Right atrium auricular region (tissue), 2 donors: ENCODE results near the gene PROCR. TPM values are rescaled to one million over a fixed set of nuclear protein-coding genes. Genes with fewer than 3 reads are reported as not detected.
A peak's percentile ranks its signal among the peaks of the same experiment; 100 is the strongest.
"Not testable (repeated sequence)": the region's sequence is repeated elsewhere in the genome, so short reads cannot be mapped to it uniquely, and the experiment has no call there.

Experiments used
- DNase-seq: peaks from one replicate; pipeline ENCODE4 v3.0.0-alpha.2; 2019; ENCODE audit warnings: low spot score
- H3K27ac ChIP-seq, 2 donors: fragments of 200-600 bp; sonication (generic); 1 replicate in 1 of 2; 2 replicates in 1 of 2; pipeline ENCODE4 v1.5.1; 2016 to 2019
- H3K27me3 ChIP-seq, 2 donors: fragments of 200-600 bp; sonication (generic); one replicate each; pipeline versions ENCODE4 v1.5.1 to v1.6.0; 2017 to 2019
- H3K36me3 ChIP-seq: fragments of 200-600 bp; sonication (generic); one replicate; pipeline ENCODE4 v1.5.1; 2016
- H3K4me1 ChIP-seq, 2 donors: fragments of 200-600 bp; sonication (generic); one replicate each; pipeline versions ENCODE4 v1.5.1 to v1.6.0; 2017 to 2019
- H3K4me3 ChIP-seq, 2 donors: fragments of 200-600 bp; sonication (generic); 1 replicate in 1 of 2; 2 replicates in 1 of 2; pipeline ENCODE4 v1.5.1; 2017 to 2019; ENCODE audit warnings: mild to moderate bottlenecking in 1 of 2, moderate library complexity in 1 of 2
- H3K9me3 ChIP-seq, 2 donors: fragments of 200-600 bp; sonication (generic); one replicate each; pipeline ENCODE4 v1.5.1; 2019
- CTCF ChIP-seq, 2 donors: fragments of 200-600 bp; sonication (generic); IDR thresholded peaks; one replicate each; pipeline ENCODE4 v1.5.1; 2019; ENCODE audit warnings: antibody characterized with exemption in 2 of 2
- total RNA-seq, 2 donors: library from RNA; depleted of rRNA; stranded (reverse); fragments of >200 nt; gene quantifications; one replicate each; pipeline ENCODE4 v1.1.0, GENCODE V29; 2016

The PROCR gene
- total RNA-seq, 2 donors from 2014 or later = 37.7 to 51.0 TPM

- Histone ChIP-seq H3K4me1 (peaks cover 0 to 20% of the 10 kb centered on the region in 2 donors), H3K4me3 (no peak overlapping the region), H3K27me3 (no peaks in the 10 kb centered on the region), H3K9me3 (no peaks in the 10 kb centered on the region), H3K36me3 (no peaks in the 10 kb centered on the region), H3K27ac (no peak overlapping the region)
- TF ChIP-seq CTCF (IDR thresholded peaks at IDR 0.05) = no peak
- DNase-seq = no peak
Observed at GRCh38 chr20:35167787-35168186, 4.1 kb upstream of the PROCR start.

- H3K4me3 ChIP-seq, H3K27ac ChIP-seq, H3K36me3 ChIP-seq, DNase-seq, H3K27me3 ChIP-seq, H3K9me3 ChIP-seq: not testable (repeated sequence)
- peaks cover 0 to 20% of the 10 kb centered on the region in 2 donors for H3K4me1 ChIP-seq
Observed at GRCh38 chr20:35168701-35169409, 3.0 kb upstream of the PROCR start.

GRCh38 chr20:35171438-35171752 lies 477 bp upstream of the PROCR start:
- DNase-seq = no peak
- no peaks in the 10 kb centered on the region for H3K27me3 ChIP-seq
- peaks cover 0 to 13% of the 10 kb centered on the region in 2 donors for H3K4me1 ChIP-seq
- no peaks in the 10 kb centered on the region for H3K9me3 ChIP-seq
- no peaks in the 10 kb centered on the region for H3K36me3 ChIP-seq
- H3K27ac ChIP-seq = peak overlapping the region; percentile 44 to 66
- TF ChIP-seq CTCF (IDR thresholded peaks at IDR 0.05) = no peak
- peak overlapping the region in 1 of 2 donors; percentile 45 for H3K4me3 ChIP-seq

- no peak for TF ChIP-seq CTCF (IDR thresholded peaks at IDR 0.05)
- no peak for DNase-seq
- Histone ChIP-seq H3K9me3 (no peaks in the 10 kb centered on the region), H3K27me3 (no peaks in the 10 kb centered on the region), H3K4me3 (peak overlapping the region; percentile 33 to 45), H3K4me1 (peaks cover 0 to 10% of the 10 kb centered on the region in 2 donors), H3K27ac (peak overlapping the region; percentile 66 to 76), H3K36me3 (no peaks in the 10 kb centered on the region)
Observed at GRCh38 chr20:35172434-35172806, 548 bp downstream of the PROCR start.

GRCh38 chr20:35173576-35174192 lies 1.8 kb downstream of the PROCR start:
- TF ChIP-seq CTCF (IDR thresholded peaks at IDR 0.05) = no peak
- peaks cover 0 to 10% of the 10 kb centered on the region in 2 donors for H3K4me1 ChIP-seq

GRCh38 chr20:35174458-35175216 lies 2.8 kb downstream of the PROCR start:
- H3K27me3 ChIP-seq = no peaks in the 10 kb centered on the region
- peak overlapping the region in 1 of 2 donors; percentile 22 for H3K4me3 ChIP-seq
- peaks cover 0 to 10% of the 10 kb centered on the region in 2 donors for H3K4me1 ChIP-seq
- H3K36me3 ChIP-seq = no peaks in the 10 kb centered on the region
- H3K27ac ChIP-seq = no peak overlapping the region
- no peak for TF ChIP-seq CTCF (IDR thresholded peaks at IDR 0.05)
- no peaks in the 10 kb centered on the region for H3K9me3 ChIP-seq
- DNase-seq = no peak

More at GRCh38 chr20:35173576-35174192, 1.8 kb downstream of the PROCR start:
- no peak for DNase-seq
- Histone ChIP-seq H3K36me3 (no peaks in the 10 kb centered on the region), H3K27me3 (no peaks in the 10 kb centered on the region), H3K4me3 (peak overlapping the region in 1 of 2 donors; percentile 22), H3K9me3 (no peaks in the 10 kb centered on the region), H3K27ac (no peak overlapping the region)
